WTC11 (cell line): ENCODE data around the gene POU2F3. TPM values are rescaled to one million over a fixed set of nuclear protein-coding genes. Genes with fewer than 3 reads are reported as not detected.

Source experiments
- ATAC-seq: fragments of 200-7000 bp; cut with Tn5 transposase; 2 replicates; pipeline ENCODE4 v1.10.0; 2021; ENCODE audit warnings: mild to moderate bottlenecking, moderate library complexity
- CTCF ChIA-PET: fragments of 300-600 bp; sonication (Branson Sonifier 250); formaldehyde crosslinking; loops from one replicate; lab custom pipeline; 2021; ENCODE audit warnings: antibody characterized with exemption; lab: Charles Lee
- POLR2A ChIA-PET: fragments of 350-600 bp; sonication (Branson Sonifier 250); formaldehyde crosslinking; loops from one replicate; lab custom pipeline; 2021; ENCODE audit warnings: antibody characterized with exemption; lab: Charles Lee
- DNase-seq: peaks from one replicate; pipeline ENCODE4 v3.0.0; 2021; ENCODE audit warnings: low spot score
- H3K27ac Mint-ChIP-seq: 2 replicates; pipeline ENCODE4 v1.8.0; 2021; ENCODE audit warnings: mixed read lengths
- H3K27me3 Mint-ChIP-seq: 2 replicates; pipeline ENCODE4 v1.8.0; 2021; ENCODE audit warnings: low read depth, mild to moderate bottlenecking, moderate library complexity, mixed read lengths
- H3K36me3 Mint-ChIP-seq: 2 replicates; pipeline ENCODE4 v1.8.0; 2021; ENCODE audit warnings: mixed read lengths
- H3K4me1 Mint-ChIP-seq: 2 replicates; pipeline ENCODE4 v1.8.0; 2022; ENCODE audit warnings: mixed read lengths
- H3K4me3 Mint-ChIP-seq: 2 replicates; pipeline ENCODE4 v1.8.0; 2021; ENCODE audit warnings: mild to moderate bottlenecking, moderate library complexity, mixed read lengths
- H3K9me3 Mint-ChIP-seq: 2 replicates; pipeline ENCODE4 v1.8.0; 2021; ENCODE audit warnings: mixed read lengths
- CBFB ChIP-seq: sonication (generic); formaldehyde crosslinking; IDR thresholded peaks from 2 replicates; pipeline ENCODE4 v1.8.1; 2022; ENCODE audit warnings: mild to moderate bottlenecking, low read depth, missing genetic modification reagents
- CDX4 ChIP-seq: fragments of 250-450 bp; sonication (Bioruptor Pico); IDR thresholded peaks from 2 replicates; pipeline ENCODE4 v1.9.0; 2021; ENCODE audit warnings: moderate library complexity, mild to moderate bottlenecking, inconsistent platforms, borderline replicate concordance
- CREM ChIP-seq: sonication (generic); formaldehyde crosslinking; IDR thresholded peaks from 2 replicates; pipeline ENCODE4 v1.8.1; 2022; ENCODE audit warnings: mild to moderate bottlenecking, missing genetic modification reagents, moderate library complexity
- CTCF ChIP-seq: fragments of 200-600 bp; IDR thresholded peaks from 2 replicates; pipeline ENCODE4 v1.8.0; 2022; ENCODE audit warnings: antibody characterized with exemption
- ELF4 ChIP-seq: sonication (generic); formaldehyde crosslinking; IDR thresholded peaks from 2 replicates; pipeline ENCODE4 v1.8.1; 2022; ENCODE audit warnings: low read depth, mild to moderate bottlenecking, moderate library complexity, missing genetic modification reagents
- ERG ChIP-seq: fragments of 250-450 bp; sonication (Bioruptor Pico); IDR thresholded peaks from 2 replicates; pipeline ENCODE4 v1.8.0; 2021; ENCODE audit warnings: mild to moderate bottlenecking
- ESRRA ChIP-seq: sonication (generic); formaldehyde crosslinking; IDR thresholded peaks from 2 replicates; pipeline ENCODE4 v1.8.1; 2022; ENCODE audit warnings: mild to moderate bottlenecking, missing genetic modification reagents, borderline replicate concordance
- FOXJ3 ChIP-seq: sonication (generic); formaldehyde crosslinking; IDR thresholded peaks from 2 replicates; pipeline ENCODE4 v1.9.0; 2021; ENCODE audit warnings: missing genetic modification reagents, mild to moderate bottlenecking, borderline replicate concordance
- FOXP4 ChIP-seq: sonication (generic); formaldehyde crosslinking; IDR thresholded peaks from 2 replicates; pipeline ENCODE4 v1.8.0; 2022; ENCODE audit warnings: mild to moderate bottlenecking, missing genetic modification reagents
- GRHL2 ChIP-seq: fragments of 250-450 bp; sonication (Bioruptor Pico); IDR thresholded peaks from 2 replicates; pipeline ENCODE4 v1.8.0; 2022; ENCODE audit warnings: mild to moderate bottlenecking, moderate library complexity; ENCODE audit not compliant: insufficient replicate concordance, severe bottlenecking
- HMGXB4 ChIP-seq: sonication (generic); formaldehyde crosslinking; IDR thresholded peaks from 2 replicates; pipeline ENCODE4 v1.8.1; 2023; ENCODE audit warnings: mild to moderate bottlenecking, moderate library complexity, missing genetic modification reagents
- IRF1 ChIP-seq: sonication (generic); formaldehyde crosslinking; IDR thresholded peaks from 2 replicates; pipeline ENCODE4 v1.8.0; 2023; ENCODE audit warnings: missing genetic modification reagents
- IRF2 ChIP-seq: sonication (generic); formaldehyde crosslinking; IDR thresholded peaks from 2 replicates; pipeline ENCODE4 v1.8.0; 2022; ENCODE audit warnings: low read depth, missing genetic modification reagents, borderline replicate concordance
- JUN ChIP-seq: sonication (generic); formaldehyde crosslinking; IDR thresholded peaks from 2 replicates; pipeline ENCODE4 v1.8.0; 2023; ENCODE audit warnings: mild to moderate bottlenecking, missing genetic modification reagents
- MAX ChIP-seq: sonication (generic); formaldehyde crosslinking; IDR thresholded peaks from 2 replicates; pipeline ENCODE4 v1.8.0; 2022; ENCODE audit warnings: mild to moderate bottlenecking, missing genetic modification reagents
- NFATC4 ChIP-seq: fragments of 250-450 bp; sonication (Bioruptor Pico); IDR thresholded peaks from 2 replicates; pipeline ENCODE4 v1.9.0; 2021; ENCODE audit warnings: mild to moderate bottlenecking
- NFYB ChIP-seq: sonication (generic); formaldehyde crosslinking; conservative IDR thresholded peaks from 2 replicates; pipeline ENCODE4 v1.8.0; 2022; ENCODE audit warnings: low read depth, missing genetic modification reagents
- NR1H2 ChIP-seq: sonication (generic); formaldehyde crosslinking; IDR thresholded peaks from 2 replicates; pipeline ENCODE4 v1.9.0; 2021; ENCODE audit warnings: mild to moderate bottlenecking, moderate library complexity, missing genetic modification reagents
- SP1 ChIP-seq: sonication (generic); formaldehyde crosslinking; conservative IDR thresholded peaks from 2 replicates; pipeline ENCODE4 v1.8.1; 2022; ENCODE audit warnings: missing genetic modification reagents
- TP53 ChIP-seq: sonication (generic); formaldehyde crosslinking; IDR thresholded peaks from 2 replicates; pipeline ENCODE4 v1.8.1; 2023; ENCODE audit warnings: mild to moderate bottlenecking, missing genetic modification reagents
- ZNF121 ChIP-seq: sonication (generic); formaldehyde crosslinking; IDR thresholded peaks from 2 replicates; pipeline ENCODE4 v1.8.0; 2023; ENCODE audit warnings: missing genetic modification reagents
- ZNF425 ChIP-seq: fragments of 250-450 bp; sonication (Bioruptor Pico); conservative IDR thresholded peaks from 2 replicates; pipeline ENCODE4 v1.9.0; 2021; ENCODE audit warnings: mild to moderate bottlenecking
- total RNA-seq: library from RNA; stranded (reverse); gene quantifications from 3 replicates; pipeline ENCODE4 v1.2.3, GENCODE V29; 2021

Gene POU2F3
- total RNA-seq, 1 experiment from 2014 or later, result 0.61 TPM

GRCh38 chr11:120271672-120272071 is 31.7 kb downstream of the POU2F3 start:
- ATAC-seq (no peak), DNase-seq (no peak)
- no peaks in the 10 kb centered on the region for H3K36me3 Mint-ChIP-seq
- no peak for TF ChIP-seq SP1
- no peak overlapping the region for H3K4me3 Mint-ChIP-seq
- H3K4me1 Mint-ChIP-seq, result peaks cover 11% of the 10 kb centered on the region
- CTCF ChIA-PET, result no interaction called here
- peaks cover 21% of the 10 kb centered on the region for H3K27me3 Mint-ChIP-seq
- no peak overlapping the region for H3K27ac Mint-ChIP-seq
- POLR2A ChIA-PET, result no interaction called here
- H3K9me3 Mint-ChIP-seq, result no peaks in the 10 kb centered on the region

GRCh38 chr11:120272303-120272702 is 32.4 kb downstream of the POU2F3 start:
- DNase-seq, result no peak
- POLR2A ChIA-PET, result no interaction called here
- no peak overlapping the region for H3K27ac Mint-ChIP-seq
- peaks cover 21% of the 10 kb centered on the region for H3K27me3 Mint-ChIP-seq
- no peaks in the 10 kb centered on the region for H3K9me3 Mint-ChIP-seq
- no peaks in the 10 kb centered on the region for H3K36me3 Mint-ChIP-seq
- CTCF ChIA-PET, result no interaction called here
- TF ChIP-seq MAX (no peak), NFATC4 (CRISPR knock-in tag) (no peak), JUN (CRISPR knock-in tag) (no peak)
- H3K4me1 Mint-ChIP-seq, result peaks cover 8% of the 10 kb centered on the region
- no peak overlapping the region for H3K4me3 Mint-ChIP-seq
- ATAC-seq, result no peak

GRCh38 chr11:120273432-120273831 is 33.5 kb downstream of the POU2F3 start:
- ChIA-PET CTCF (interaction anchor here (0.8 kb wide), 1 partner anchor 27 kb away, joined by 3 read pairs; no protein-coding TSS in a partner anchor), POLR2A (no interaction called here)
- Mint-ChIP-seq H3K4me3 (no peak overlapping the region), H3K36me3 (no peaks in the 10 kb centered on the region), H3K4me1 (peaks cover 5% of the 10 kb centered on the region), H3K27me3 (peaks cover 21% of the 10 kb centered on the region), H3K9me3 (no peaks in the 10 kb centered on the region), H3K27ac (no peak overlapping the region)
- DNase-seq (no peak), ATAC-seq (no peak)
- TF ChIP-seq ERG (no peak), GRHL2 (CRISPR knock-in tag) (no peak), CBFB (no peak), IRF1 (CRISPR knock-in tag) (no peak), CTCF (no peak), ZNF121 (CRISPR knock-in tag) (no peak), FOXP4 (CRISPR knock-in tag) (no peak), IRF2 (CRISPR knock-in tag) (no peak), CDX4 (CRISPR knock-in tag) (no peak), TP53 (CRISPR knock-in tag) (no peak), NFATC4 (CRISPR knock-in tag) (no peak), ZNF425 (CRISPR knock-in tag) (no peak), ESRRA (CRISPR knock-in tag) (no peak), HMGXB4 (CRISPR knock-in tag) (no peak), FOXJ3 (no peak), NFYB (CRISPR knock-in tag) (no peak), ELF4 (CRISPR knock-in tag) (no peak), CREM (no peak), NR1H2 (CRISPR knock-in tag) (no peak)
